GM19467 (cell line): ENCODE data around the gene VPS72.
A peak's percentile ranks its signal among the peaks of the same experiment; 100 is the strongest.
"Not testable (repeated sequence)": the region's sequence is repeated elsewhere in the genome, so short reads cannot be mapped to it uniquely, and the experiment has no call there.

Source experiments
- ATAC-seq: cut with Tn5 transposase; IDR thresholded peaks from one replicate; pipeline ENCODE4 v1.9.1; 2021; ENCODE audit warnings: mild to moderate bottlenecking, moderate library complexity; ENCODE audit not compliant: unreplicated experiment

Gene VPS72

DNA sequence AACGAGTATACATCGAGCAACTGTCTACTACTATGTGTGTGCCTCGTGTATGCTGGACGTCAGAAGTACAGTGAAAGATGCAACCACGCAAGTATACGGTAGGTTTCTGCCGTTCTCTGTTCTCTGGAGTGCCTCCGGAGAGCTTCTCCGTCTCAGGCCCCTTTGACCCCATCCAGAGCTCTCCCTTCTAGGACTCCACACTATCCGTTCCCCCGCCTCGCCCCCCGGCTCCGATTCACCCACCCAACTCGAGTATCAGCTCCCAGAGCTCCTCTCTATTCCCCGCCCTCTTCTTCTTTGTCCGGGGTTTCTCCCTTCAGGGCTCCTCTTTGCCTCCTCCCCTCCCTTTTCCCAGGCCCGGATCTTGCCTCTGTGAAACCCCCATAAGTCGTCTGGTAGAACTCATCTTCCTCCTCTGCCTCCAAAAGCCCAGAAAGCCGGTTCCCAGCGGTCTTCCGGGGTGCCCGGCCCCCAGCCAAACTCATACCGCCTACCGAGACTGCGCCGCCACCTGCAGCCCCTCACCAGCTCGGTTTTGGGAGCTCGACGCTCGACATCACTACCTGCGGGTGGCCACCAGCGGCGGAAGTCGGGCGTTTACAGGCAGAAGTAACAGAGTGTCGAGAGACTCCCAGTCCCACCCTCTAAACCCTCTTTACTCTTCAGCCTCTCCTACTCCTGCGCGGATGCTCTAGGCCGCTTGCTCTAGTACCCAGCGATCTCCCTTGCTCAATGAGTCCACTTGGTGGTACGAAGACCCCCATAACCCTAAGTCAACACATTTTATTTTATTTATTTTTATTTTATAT lies at the start of gene VPS72:
VPS72 (minus strand) TSS at position 561 of the 809 bp plus-strand sequence; CDS start at position 485, 76 bp downstream.
- ATAC-seq = peak; percentile 78

- ATAC-seq = no peak
Measured at GRCh38 chr1:151238467-151238739, 48.4 kb upstream of the VPS72 start.

DNA sequence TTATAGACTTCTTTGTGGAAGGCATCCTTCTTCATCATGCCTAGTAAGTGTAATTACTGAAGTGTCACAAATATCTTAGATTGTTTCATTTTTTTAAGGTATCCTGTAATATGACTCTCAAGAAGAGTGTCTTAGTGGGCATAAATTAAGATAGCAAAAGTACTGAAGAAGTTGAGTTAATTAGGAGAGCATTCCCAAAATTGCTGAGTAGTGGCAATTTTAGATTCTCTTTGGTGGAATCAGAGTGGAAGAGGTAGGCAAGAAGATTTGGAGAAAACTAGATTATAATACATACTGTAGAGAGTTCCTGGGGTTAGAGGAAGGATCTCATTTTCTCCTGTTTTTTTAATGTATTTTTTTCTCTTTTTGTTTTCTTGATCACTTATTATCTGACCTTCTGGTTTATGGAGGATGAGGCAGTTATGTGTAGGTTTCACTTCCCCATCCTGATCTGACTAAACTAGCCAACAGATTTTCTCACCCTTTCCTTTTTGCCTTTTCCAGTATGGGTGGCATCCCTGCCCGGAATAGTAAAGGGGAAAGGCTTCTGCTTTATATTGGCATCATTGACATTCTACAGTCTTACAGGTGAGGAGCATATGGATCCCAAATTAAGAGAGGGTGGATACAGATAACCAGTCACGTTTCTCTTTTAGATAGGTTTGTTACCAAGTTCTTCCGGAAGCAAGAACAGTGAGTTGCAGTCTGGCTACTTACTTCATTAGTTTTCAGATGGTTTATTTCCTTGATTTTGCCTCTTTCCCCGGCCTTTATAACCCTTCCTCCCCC lies 47.9 kb upstream of the VPS72 start:
- no peak for ATAC-seq

GRCh38 chr1:151235235-151235634 lies 45.2 kb upstream of the VPS72 start:
- no peak for ATAC-seq

DNA sequence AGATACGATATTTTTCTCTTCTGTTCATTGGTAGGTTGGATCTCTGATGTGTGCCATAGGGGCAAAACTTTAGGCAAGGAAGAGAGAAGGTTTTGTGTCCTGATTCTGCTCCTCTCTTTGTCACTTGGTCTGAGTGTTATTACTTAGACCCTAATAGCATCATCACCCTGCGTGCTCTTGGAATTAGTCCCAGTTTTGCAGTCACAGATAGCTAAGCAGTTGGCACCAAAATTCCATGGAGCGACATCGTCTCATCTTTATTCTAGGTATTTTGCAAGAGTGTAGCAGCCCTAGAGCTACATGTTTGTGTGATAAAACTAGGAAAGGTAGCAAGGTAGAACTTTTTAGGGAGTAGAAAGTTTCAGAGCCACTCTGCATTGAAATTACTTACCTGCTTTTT lies 32.1 kb upstream of the VPS72 start:
- no peak for ATAC-seq

DNA sequence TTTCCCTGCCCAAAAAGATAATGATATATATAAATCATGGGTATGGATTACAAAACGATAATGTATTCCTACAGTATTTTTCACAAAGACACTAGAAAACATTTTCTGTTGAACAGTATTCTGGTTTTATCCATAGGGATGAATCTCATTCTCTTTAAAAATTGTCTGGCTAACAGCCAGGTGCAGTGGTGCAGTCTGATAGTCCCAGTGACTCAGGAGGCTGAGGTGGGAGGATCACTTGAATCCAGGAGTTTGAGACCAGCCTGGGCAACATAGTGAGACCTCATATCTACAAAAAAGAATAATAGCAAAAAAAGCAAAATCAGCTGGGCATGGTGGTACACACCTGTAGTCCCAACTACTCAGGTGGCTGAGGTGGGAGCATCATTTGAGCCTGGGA lies 31.6 kb upstream of the VPS72 start:
- ATAC-seq = no peak

- ATAC-seq = no peak
Measured at GRCh38 chr1:151213560-151213959, 23.6 kb upstream of the VPS72 start.

DNA sequence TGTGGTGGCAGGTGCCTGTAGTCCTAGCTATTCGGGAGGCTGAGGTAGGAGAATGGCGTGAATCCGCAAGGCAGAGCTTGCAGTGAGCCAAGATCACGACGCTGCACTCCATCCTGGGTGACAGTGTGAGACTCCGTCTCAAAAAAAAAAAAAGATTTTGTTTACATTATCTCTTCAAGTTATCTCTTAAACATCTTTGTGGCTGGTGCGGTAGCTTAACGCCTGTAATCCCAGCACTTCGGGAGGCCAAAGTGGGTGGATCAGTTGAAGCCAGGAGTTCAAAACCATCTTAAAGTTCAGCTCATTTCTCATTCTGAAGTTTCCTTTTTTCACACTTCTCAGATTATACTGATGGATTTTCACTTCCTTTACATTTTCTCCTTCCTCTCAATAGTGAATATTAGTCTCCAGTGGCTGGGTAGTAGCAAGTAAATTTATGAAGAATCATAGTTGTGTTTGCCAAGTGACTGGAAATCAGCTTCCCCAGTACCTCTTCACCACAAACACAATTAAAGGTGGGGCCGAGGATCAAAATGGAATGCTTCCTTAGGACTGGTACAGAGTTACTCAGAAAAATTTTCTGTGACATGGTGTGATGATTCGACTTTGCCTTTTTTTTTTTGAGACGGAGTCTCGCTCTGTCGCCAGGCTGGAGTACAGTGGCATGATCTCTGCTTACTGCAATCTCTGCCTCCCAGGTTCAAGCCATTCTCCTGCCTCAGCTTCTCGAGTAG lies 22.1 kb upstream of the VPS72 start:
- no peak for ATAC-seq

DNA sequence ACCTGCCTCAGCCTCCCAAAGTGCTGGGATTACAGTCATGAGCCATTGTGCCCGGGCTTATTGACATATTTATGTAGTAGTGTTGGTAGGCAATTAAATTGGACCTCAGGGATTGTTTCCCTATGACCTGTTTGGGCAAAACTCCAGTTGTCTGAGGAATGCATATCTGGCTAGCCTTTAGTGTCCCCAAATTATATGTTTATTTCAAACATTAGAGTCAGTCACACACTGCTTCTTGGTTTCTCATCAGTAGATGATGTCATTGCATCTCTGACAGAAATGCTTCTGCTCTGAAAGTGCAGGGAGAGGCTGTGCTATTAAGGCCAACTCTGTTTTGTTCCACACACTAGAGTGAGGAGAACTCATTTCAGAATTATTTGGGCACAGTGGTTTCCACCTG lies 20.8 kb upstream of the VPS72 start:
- no peak for ATAC-seq

GRCh38 chr1:151205381-151205965 lies 15.5 kb upstream of the VPS72 start:
- not testable (repeated sequence) for ATAC-seq

DNA sequence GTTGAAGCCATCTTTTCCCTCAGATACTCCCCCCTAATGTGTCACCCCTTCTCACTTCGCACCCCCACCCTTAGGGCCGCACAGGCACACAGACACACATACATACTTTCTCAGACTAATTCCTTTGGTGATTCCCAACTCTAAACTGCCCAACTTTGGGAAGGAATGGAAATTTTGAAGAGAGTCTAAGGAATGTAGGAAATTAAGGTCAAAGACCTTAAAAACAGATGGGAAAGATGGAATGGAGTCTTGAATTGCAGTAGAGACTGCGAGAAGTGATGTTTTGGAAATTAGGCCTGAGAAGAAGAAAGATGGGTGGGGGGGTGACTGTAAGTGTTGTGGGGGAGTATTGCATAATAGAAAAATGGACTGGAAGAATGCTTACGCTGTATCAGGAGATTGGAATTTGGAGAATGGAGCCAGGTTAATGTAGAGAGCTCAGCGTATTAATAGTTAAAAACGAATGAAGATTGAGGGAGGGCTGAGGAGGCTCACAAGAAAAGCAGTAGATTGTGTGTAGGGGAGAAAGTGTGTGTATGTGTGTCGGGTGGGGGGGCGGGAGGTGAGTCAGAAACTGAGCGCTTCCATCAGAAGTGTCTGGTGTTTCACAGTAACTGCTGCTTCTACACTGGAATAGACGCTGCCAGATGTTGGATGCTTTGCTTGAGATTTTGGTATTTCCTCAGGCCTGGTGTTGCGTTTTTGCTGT lies 10.0 kb upstream of the VPS72 start:
- no peak for ATAC-seq

GRCh38 chr1:151198254-151199127 lies 8.5 kb upstream of the VPS72 start, which contains the start of gene PIP5K1A:
TSS of gene PIP5K1A (plus strand) at chr1:151198552. CDS start at chr1:151198997, 445 bp downstream.
- ATAC-seq = peak; percentile 84

GRCh38 chr1:151197863-151198253 lies 7.9 kb upstream of the VPS72 start:
- ATAC-seq = no peak

DNA sequence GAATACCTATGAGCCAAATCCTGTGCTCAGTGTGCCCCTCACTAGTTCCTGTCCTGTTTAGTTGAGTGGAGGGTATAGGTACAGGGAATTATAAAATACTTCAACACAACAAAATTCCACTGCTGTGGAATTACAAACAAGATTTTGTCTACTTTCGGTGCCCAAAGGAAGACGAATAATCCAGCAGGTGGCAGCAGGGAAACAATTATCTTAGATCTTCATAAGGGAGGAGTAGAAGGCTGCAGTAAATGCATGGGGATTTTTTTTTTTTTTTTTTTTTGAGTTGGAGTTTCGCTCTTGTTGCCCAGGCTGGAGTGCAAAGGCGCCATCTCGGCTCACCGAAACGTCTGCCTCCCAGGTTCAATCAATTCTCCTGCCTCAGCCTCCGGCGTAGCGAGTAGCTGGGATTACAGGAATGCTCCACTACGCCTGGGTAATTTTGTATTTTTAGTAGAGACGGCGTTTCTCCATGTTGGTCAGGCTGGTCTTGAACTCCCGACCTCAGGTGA lies 6.3 kb upstream of the VPS72 start:
- no peak for ATAC-seq

DNA sequence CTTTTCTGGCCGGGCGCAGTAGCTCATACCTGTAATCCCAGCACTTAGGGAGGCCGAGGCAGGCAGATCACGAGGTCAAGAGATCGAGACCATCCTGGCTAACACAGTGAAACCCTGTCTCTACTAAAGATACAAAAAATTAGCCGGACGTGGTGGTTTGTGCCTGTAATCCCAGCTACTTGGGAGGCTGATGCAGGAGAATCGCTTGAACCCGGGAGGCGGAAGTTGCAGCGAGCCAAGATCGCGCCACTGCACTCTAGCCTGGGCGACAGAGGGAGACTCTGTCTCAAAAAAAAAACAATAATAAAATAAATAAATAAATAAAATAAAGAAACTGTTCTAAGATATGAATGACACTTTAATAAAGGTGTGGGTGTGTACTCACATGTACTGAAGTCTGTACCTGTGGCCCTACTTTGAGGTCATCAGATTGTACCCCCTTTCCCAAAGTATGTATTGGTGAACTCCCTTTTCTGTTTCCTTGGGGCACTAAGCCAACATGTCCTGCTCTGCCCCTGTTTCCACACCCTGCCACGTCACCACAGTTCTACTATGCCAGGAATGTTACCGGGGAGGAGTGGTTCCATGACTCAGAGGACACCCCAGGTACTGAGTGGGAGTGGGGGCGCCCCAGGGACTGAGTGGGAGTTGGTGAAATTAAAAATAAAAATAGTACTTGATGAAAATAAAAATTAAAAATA lies 5.0 kb upstream of the VPS72 start:
- ATAC-seq = not testable (repeated sequence)

DNA sequence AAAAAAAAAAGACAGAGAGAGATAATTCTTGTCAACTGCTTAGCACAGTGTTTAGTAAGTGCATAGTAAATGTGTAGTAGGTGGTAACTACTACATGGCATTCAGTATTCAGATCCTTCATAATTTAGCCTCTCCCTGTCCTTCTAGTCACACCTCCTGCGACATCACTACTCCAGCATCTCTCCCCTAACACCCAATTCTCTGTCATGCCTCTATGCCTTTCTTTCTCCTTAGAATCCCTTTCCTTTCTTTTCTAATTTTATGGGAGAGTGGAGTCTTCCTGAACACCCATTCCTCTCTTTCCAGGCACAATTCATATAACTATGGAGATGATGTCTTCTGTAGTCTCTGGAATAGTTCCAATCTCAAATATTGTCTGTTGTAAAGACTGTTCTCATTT lies 3.9 kb upstream of the VPS72 start:
- ATAC-seq = no peak

DNA sequence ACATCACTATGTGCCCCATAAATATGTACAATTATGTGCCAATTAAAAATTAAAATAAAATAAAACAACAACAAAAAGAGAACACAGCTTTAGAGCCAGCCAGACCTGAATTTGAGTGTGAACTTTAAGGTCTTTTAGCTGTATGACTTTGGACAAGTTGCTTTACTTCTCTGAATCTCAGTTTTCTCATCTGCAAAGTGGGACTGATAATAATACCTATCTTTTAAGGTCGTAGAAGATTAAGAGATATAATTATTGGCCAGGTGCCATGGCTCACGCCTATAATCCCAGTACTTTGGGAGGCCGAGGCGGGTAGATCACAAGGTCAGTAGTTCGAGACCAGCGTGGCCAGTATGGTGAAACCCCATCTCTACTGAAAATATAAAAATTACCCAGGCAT lies 3.3 kb upstream of the VPS72 start:
- no peak for ATAC-seq

GRCh38 chr1:151192047-151192446 lies 2.0 kb upstream of the VPS72 start:
- no peak for ATAC-seq

- not testable (repeated sequence) for ATAC-seq
Measured at GRCh38 chr1:151188667-151189066, 1.3 kb downstream of the VPS72 start.
